Chondrocyte (in vitro differentiated cells): Measurements from ENCODE around the gene AKAP8L. TPM values are rescaled to one million over a fixed set of nuclear protein-coding genes. Genes with fewer than 3 reads are reported as not detected.
"Not testable (repeated sequence)": the region's sequence is repeated elsewhere in the genome, so short reads cannot be mapped to it uniquely, and the experiment has no call there.

Source experiments
- DNase-seq: peaks from one replicate; pipeline ENCODE4 v3.0.0; 2021; ENCODE audit warnings: mixed read lengths, low spot score
- H3K27ac Mint-ChIP-seq: one replicate; pipeline ENCODE4 v1.8.0; 2021; ENCODE audit warnings: mild to moderate bottlenecking, moderate library complexity, mixed read lengths; ENCODE audit not compliant: unreplicated experiment
- H3K27me3 Mint-ChIP-seq: 2 replicates; pipeline ENCODE4 v1.8.0; 2021; ENCODE audit warnings: low read depth, mixed read lengths
- H3K36me3 Mint-ChIP-seq: 2 replicates; pipeline ENCODE4 v1.8.0; 2021; ENCODE audit warnings: low read depth, mixed read lengths
- H3K4me1 Mint-ChIP-seq: 2 replicates; pipeline ENCODE4 v1.8.0; 2021; ENCODE audit warnings: low read depth, mild to moderate bottlenecking, mixed read lengths
- H3K4me3 Mint-ChIP-seq: one replicate; pipeline ENCODE4 v1.8.0; 2021; ENCODE audit warnings: mild to moderate bottlenecking, moderate library complexity, mixed read lengths; ENCODE audit not compliant: unreplicated experiment
- H3K9me3 Mint-ChIP-seq: 2 replicates; pipeline ENCODE4 v1.8.0; 2021; ENCODE audit warnings: low read depth, mixed read lengths
- total RNA-seq: library from RNA; stranded (reverse); gene quantifications from 3 replicates; pipeline ENCODE4 v1.2.1, GENCODE V29; 2021
- TF ChIP-seq, protein P1 (sequence below): fragments of 200-600 bp; sonication (generic); IDR thresholded peaks from 2 replicates; pipeline ENCODE4 v1.5.0; 2021; ENCODE audit warnings: antibody characterized with exemption, mild to moderate bottlenecking, moderate library complexity

Gene AKAP8L
- total RNA-seq, 1 donor from 2014 or later = 76.0 TPM

- TF ChIP-seq, protein P1, sequence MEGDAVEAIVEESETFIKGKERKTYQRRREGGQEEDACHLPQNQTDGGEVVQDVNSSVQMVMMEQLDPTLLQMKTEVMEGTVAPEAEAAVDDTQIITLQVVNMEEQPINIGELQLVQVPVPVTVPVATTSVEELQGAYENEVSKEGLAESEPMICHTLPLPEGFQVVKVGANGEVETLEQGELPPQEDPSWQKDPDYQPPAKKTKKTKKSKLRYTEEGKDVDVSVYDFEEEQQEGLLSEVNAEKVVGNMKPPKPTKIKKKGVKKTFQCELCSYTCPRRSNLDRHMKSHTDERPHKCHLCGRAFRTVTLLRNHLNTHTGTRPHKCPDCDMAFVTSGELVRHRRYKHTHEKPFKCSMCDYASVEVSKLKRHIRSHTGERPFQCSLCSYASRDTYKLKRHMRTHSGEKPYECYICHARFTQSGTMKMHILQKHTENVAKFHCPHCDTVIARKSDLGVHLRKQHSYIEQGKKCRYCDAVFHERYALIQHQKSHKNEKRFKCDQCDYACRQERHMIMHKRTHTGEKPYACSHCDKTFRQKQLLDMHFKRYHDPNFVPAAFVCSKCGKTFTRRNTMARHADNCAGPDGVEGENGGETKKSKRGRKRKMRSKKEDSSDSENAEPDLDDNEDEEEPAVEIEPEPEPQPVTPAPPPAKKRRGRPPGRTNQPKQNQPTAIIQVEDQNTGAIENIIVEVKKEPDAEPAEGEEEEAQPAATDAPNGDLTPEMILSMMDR = no peak
- Mint-ChIP-seq H3K36me3 (peaks cover 41% of the 10 kb centered on the region), H3K4me1 (peaks cover 7% of the 10 kb centered on the region), H3K9me3 (no peaks in the 10 kb centered on the region), H3K4me3 (no peak overlapping the region), H3K27me3 (no peaks in the 10 kb centered on the region), H3K27ac (no peak overlapping the region)
- DNase-seq = no peak
Measured at GRCh38 chr19:15358918-15359317, 59.9 kb downstream of the AKAP8L start.

DNA sequence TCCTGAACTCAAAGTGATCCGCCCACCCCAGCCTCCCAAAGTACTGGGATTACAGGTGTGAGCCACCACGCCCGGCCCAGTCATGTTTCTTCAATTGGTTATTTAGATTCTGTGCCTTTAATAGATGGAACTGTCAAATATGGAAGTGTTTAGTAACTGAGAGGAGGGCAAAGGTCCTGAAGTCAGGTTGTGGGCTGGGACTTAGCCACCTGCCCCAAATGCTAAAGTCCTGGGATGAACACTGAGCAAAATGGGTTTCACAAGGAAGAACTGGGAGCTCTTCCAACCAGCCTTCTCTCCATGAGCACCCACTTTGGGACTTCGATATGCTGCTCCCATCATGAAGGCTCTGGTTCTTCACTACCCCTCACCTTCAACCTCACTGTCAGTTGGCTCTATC, 60.9 kb downstream of the AKAP8L start:
- Mint-ChIP-seq H3K9me3 (no peaks in the 10 kb centered on the region), H3K4me1 (peaks cover 7% of the 10 kb centered on the region), H3K36me3 (peaks cover 39% of the 10 kb centered on the region), H3K27ac (no peak overlapping the region), H3K4me3 (no peak overlapping the region), H3K27me3 (no peaks in the 10 kb centered on the region)
- TF ChIP-seq, protein P1 = no peak
- DNase-seq = no peak

GRCh38 chr19:15354566-15355296, 64.1 kb downstream of the AKAP8L start:
- TF ChIP-seq, protein P1 = no peak
- no peaks in the 10 kb centered on the region for H3K27me3 Mint-ChIP-seq
- DNase-seq = no peak
- H3K36me3 Mint-ChIP-seq = peaks cover 34% of the 10 kb centered on the region
- no peaks in the 10 kb centered on the region for H3K9me3 Mint-ChIP-seq
- H3K27ac Mint-ChIP-seq = no peak overlapping the region
- peaks cover 7% of the 10 kb centered on the region for H3K4me1 Mint-ChIP-seq
- H3K4me3 Mint-ChIP-seq = no peak overlapping the region

- TF ChIP-seq, protein P1 = no peak
- Mint-ChIP-seq H3K4me3 (no peak overlapping the region), H3K4me1 (peaks cover 2% of the 10 kb centered on the region), H3K36me3 (peaks cover 29% of the 10 kb centered on the region), H3K27me3 (no peaks in the 10 kb centered on the region), H3K27ac (no peak overlapping the region), H3K9me3 (no peaks in the 10 kb centered on the region)
- DNase-seq = no peak
Measured at GRCh38 chr19:15353908-15354307, 64.9 kb downstream of the AKAP8L start.

- H3K27ac Mint-ChIP-seq, H3K4me1 Mint-ChIP-seq, DNase-seq, H3K4me3 Mint-ChIP-seq, H3K9me3 Mint-ChIP-seq, H3K27me3 Mint-ChIP-seq: not testable (repeated sequence)
- H3K36me3 Mint-ChIP-seq = peaks cover 18% of the 10 kb centered on the region
Measured at GRCh38 chr19:15352535-15352934, 66.3 kb downstream of the AKAP8L start.

GRCh38 chr19:15341328-15341727, 77.5 kb downstream of the AKAP8L start:
- H3K9me3 Mint-ChIP-seq, H3K36me3 Mint-ChIP-seq, H3K4me3 Mint-ChIP-seq, H3K27me3 Mint-ChIP-seq, H3K27ac Mint-ChIP-seq, DNase-seq: not testable (repeated sequence)
- H3K4me1 Mint-ChIP-seq = peaks cover 24% of the 10 kb centered on the region
